Adrenal gland (tissue), 5 donors: Measurements from ENCODE around the gene NDUFAF4.
"Not testable (repeated sequence)": the region's sequence is repeated elsewhere in the genome, so short reads cannot be mapped to it uniquely, and the experiment has no call there.

Experiments used
- CTCF ChIP-seq, 6 experiments: fragments of 450-650 bp in 4 of 6; fragments of 200-600 bp in 2 of 6; sonication (generic) in 1 of 6; IDR thresholded peaks; 1 replicate in 5 of 6; 2 replicates in 1 of 6; pipeline versions ENCODE4 v1.5.1 to v1.8.0; 2016 to 2021; ENCODE audit warnings: antibody characterized with exemption in 6 of 6, mild to moderate bottlenecking in 2 of 6, moderate library complexity in 1 of 6
- POLR2A ChIP-seq, 2 donors: fragments of 450-650 bp; IDR thresholded peaks; one replicate each; pipeline ENCODE4 v1.6.1; 2017; ENCODE audit warnings: antibody characterized with exemption in 2 of 2, mild to moderate bottlenecking in 2 of 2, moderate library complexity in 1 of 2
- donor health status: DM: no; HTN: no; CAD: no.

GRCh38 chr6:96885187-96885631 lies 12.5 kb downstream of the NDUFAF4 start:
- TF ChIP-seq POLR2A, CTCF (IDR thresholded peaks at IDR 0.05): not testable (repeated sequence)
